NCI-H2227 (cell line): Measurements from ENCODE around the gene DENND2D.
A peak's percentile ranks its signal among the peaks of the same experiment; 100 is the strongest.

Experiments
- DNase-seq: peaks from one replicate; lab custom pipeline; 2025; ENCODE audit not compliant: unreplicated experiment; lab: John Stamatoyannopoulos, UW

DENND2D gene

GRCh38 chr1:111199881-111200801 lies at the start of gene DENND2D:
Gene DENND2D (minus strand): TSS chr1:111200646. CDS start chr1:111200459, 187 bp downstream.
- no peak for DNase-seq

- DNase-seq: no peak
Measured at GRCh38 chr1:111249960-111250359, 49.5 kb upstream of the DENND2D start.

GRCh38 chr1:111247125-111247838 lies 46.8 kb upstream of the DENND2D start:
- no peak for DNase-seq

- DNase-seq: no peak
Measured at GRCh38 chr1:111242805-111243523, 42.5 kb upstream of the DENND2D start.

GRCh38 chr1:111241797-111242196 lies 41.4 kb upstream of the DENND2D start:
- DNase-seq: no peak

- no peak for DNase-seq
Measured at GRCh38 chr1:111238056-111238795, 37.8 kb upstream of the DENND2D start.

- DNase-seq: no peak
Measured at GRCh38 chr1:111236806-111237205, 36.4 kb upstream of the DENND2D start.

GRCh38 chr1:111236379-111236778 lies 35.9 kb upstream of the DENND2D start:
- no peak for DNase-seq

- DNase-seq: no peak
Measured at GRCh38 chr1:111234866-111235265, 34.4 kb upstream of the DENND2D start.

- DNase-seq: no peak
Measured at GRCh38 chr1:111234258-111234657, 33.8 kb upstream of the DENND2D start.

GRCh38 chr1:111232134-111232533 lies 31.7 kb upstream of the DENND2D start:
- DNase-seq: no peak

- no peak for DNase-seq
Measured at GRCh38 chr1:111228748-111229126, 28.3 kb upstream of the DENND2D start.

- DNase-seq: no peak
Measured at GRCh38 chr1:111227851-111228747, 27.7 kb upstream of the DENND2D start.

GRCh38 chr1:111227434-111227833 lies 27.0 kb upstream of the DENND2D start, which contains the start of gene CHI3L2:
Gene CHI3L2 (plus strand): TSS chr1:111227713. CDS start chr1:111227730, 17 bp downstream.
- no peak for DNase-seq

- no peak for DNase-seq
Measured at GRCh38 chr1:111225717-111226400, 25.4 kb upstream of the DENND2D start.

- DNase-seq: no peak
Measured at GRCh38 chr1:111225091-111225490, 24.6 kb upstream of the DENND2D start.

GRCh38 chr1:111223126-111223685 lies 22.8 kb upstream of the DENND2D start:
- DNase-seq: no peak

GRCh38 chr1:111222308-111223125 lies 22.1 kb upstream of the DENND2D start:
- DNase-seq: peak; percentile 69
